HG02938 (cell line): ENCODE measurements around the gene RAB12.
"Not testable (repeated sequence)": the region's sequence is repeated elsewhere in the genome, so short reads cannot be mapped to it uniquely, and the experiment has no call there.

ENCODE experiments used
- ATAC-seq: cut with Tn5 transposase; IDR thresholded peaks from one replicate; pipeline ENCODE4 v1.9.1; 2021; ENCODE audit warnings: mild to moderate bottlenecking, moderate library complexity; ENCODE audit not compliant: unreplicated experiment

RAB12 gene

GRCh38 chr18:8608795-8609658 is at the start of gene RAB12:
Gene RAB12, plus strand, starts transcription at chr18:8609437. Its CDS starts 3 bp downstream, at chr18:8609440.
- ATAC-seq, result peak; percentile 43

- no peak for ATAC-seq
Observed at GRCh38 chr18:8559612-8560186, 49.5 kb upstream of the RAB12 start.

- no peak for ATAC-seq
Observed at GRCh38 chr18:8561123-8561910, 47.9 kb upstream of the RAB12 start.

- no peak for ATAC-seq
Observed at GRCh38 chr18:8562070-8562469, 47.2 kb upstream of the RAB12 start.

GRCh38 chr18:8562919-8563318 is 46.3 kb upstream of the RAB12 start:
- no peak for ATAC-seq

GRCh38 chr18:8571399-8571798 is 37.8 kb upstream of the RAB12 start:
- ATAC-seq, result no peak

GRCh38 chr18:8573766-8574165 is 35.5 kb upstream of the RAB12 start:
- not testable (repeated sequence) for ATAC-seq

- ATAC-seq, result no peak
Observed at GRCh38 chr18:8584798-8585197, 24.4 kb upstream of the RAB12 start.

- no peak for ATAC-seq
Observed at GRCh38 chr18:8586941-8587340, 22.3 kb upstream of the RAB12 start.

GRCh38 chr18:8595445-8595844 is 13.8 kb upstream of the RAB12 start:
- no peak for ATAC-seq

- ATAC-seq, result peak; percentile 70
Observed at GRCh38 chr18:8601277-8602032, 7.8 kb upstream of the RAB12 start.

GRCh38 chr18:8602040-8602439 is 7.2 kb upstream of the RAB12 start:
- peak; percentile 15 for ATAC-seq

GRCh38 chr18:8602557-8602956 is 6.7 kb upstream of the RAB12 start:
- no peak for ATAC-seq

GRCh38 chr18:8603663-8604520 is 5.3 kb upstream of the RAB12 start:
- no peak for ATAC-seq

GRCh38 chr18:8605974-8606373 is 3.3 kb upstream of the RAB12 start:
- no peak for ATAC-seq

GRCh38 chr18:8607776-8608742 is 1.2 kb upstream of the RAB12 start:
- ATAC-seq, result no peak

GRCh38 chr18:8609659-8610458 is 622 bp downstream of the RAB12 start:
- peak; percentile 22 for ATAC-seq

GRCh38 chr18:8610459-8610851 is 1.2 kb downstream of the RAB12 start:
- ATAC-seq, result no peak
